Mammary epithelial cell (primary cell): Measurements from ENCODE around the gene RALGDS.

ENCODE experiments used
- CTCF ChIP-seq, 2 donors: IDR thresholded peaks in 1 of 2; conservative IDR thresholded peaks in 1 of 2; 2 replicates each; pipeline ENCODE4 v1.5.1; 2011 to 2012; ENCODE audit warnings: inconsistent platforms in 2 of 2, low read length in 2 of 2, mild to moderate bottlenecking in 2 of 2, control low read depth in 1 of 2, low read depth in 1 of 2; ENCODE audit not compliant: insufficient read depth in 1 of 2; ENCODE audit errors: extremely low read depth in 1 of 2
- EZH2 ChIP-seq: IDR thresholded peaks from 2 replicates; pipeline ENCODE4 v1.6.1; 2012; ENCODE audit warnings: low read length, inconsistent platforms, borderline replicate concordance

DNA sequence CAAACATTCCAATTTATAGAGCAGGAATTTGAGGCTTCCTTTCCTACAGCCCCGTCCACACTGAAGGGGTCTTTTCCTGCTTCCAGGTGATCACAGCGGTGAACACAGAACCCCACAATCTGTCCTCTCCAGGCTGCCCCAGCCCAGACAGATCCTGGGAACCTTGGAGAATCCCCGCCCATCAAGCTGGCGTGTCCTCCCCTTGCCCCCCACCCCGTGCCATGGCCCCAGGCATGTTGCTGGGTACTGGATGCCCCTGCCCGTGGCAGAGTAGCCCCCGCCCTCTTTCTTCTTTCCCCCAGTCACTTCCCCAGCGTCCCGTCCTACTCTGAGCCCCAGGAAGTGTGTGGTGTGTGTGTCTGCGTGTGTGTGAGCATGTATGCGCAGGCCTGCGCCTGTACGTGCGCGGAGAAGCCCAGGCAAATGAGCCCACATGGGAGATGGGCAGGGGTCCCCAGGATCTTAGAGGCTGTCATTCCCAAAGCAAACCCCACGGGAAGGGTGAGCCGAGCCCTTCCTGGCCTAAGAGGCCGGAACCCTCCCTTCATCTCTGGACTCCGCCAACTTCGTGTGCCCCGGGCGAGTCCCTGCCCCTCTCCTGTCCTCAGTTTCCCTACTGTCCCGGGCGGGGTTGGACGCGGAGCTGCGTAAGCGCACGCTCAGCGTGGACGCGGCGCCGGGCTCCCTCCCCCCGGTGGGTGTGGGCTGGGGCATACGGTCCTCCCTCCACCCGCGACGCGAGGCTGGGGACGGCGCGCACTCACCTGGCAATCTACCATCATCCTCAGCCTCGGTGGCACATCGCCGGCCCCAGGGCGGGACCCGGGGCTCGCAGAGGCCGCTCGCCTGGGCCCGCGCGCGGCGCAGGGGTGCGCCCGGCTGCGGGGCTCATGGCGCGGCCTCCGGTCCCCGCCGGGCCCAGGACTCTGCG is 27.4 kb upstream of the RALGDS start:
- TF ChIP-seq CTCF (conservative IDR thresholded peaks at IDR 0.05 in 1 of 2, IDR thresholded peaks at IDR 0.05 in 1 of 2; ENCODE audit: extremely low read depth in 1 of 2, insufficient read depth in 1 of 2, low read depth in 1 of 2, low read length in 2 of 2) (no peak), EZH2 (no peak)
